GM12872 (cell line): ENCODE results near the gene OXCT2.

Experiments used
- TF ChIP-seq, protein P1 (sequence below): IDR thresholded peaks from 3 replicates; pipeline ENCODE4 v1.5.1; 2011; ENCODE audit warnings: low read depth, mild to moderate bottlenecking, low read length, moderate library complexity; ENCODE audit not compliant: insufficient read depth

OXCT2 gene

DNA sequence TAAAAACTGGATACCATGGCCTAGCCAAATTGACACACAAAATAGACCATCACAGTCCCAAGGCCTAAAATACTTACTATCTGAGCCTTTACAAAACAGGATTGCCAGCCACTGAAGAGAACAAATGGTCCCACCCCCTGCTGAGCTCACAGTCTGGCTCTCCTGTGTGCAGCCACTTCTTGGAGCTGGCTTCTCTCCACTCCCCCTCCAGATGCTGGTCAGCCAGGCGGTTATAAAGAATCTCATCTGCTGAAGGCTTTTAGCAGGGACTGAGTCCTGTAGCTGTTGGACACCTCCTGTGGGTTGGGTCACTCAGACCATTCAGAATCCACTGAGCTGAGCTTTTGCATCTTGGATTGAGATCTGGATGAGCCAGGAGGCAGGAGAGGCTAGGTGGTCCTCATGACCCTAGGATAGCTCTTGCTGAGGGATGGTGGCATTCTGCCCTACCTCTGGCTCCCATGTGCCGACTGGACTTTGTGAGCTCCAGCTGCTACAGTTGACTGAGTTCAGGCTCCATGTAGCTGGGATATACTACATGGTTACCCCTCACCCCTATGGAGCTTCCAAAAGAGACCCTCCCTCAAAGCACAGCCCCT, 16.1 kb downstream of the OXCT2 start:
- TF ChIP-seq, protein P1, sequence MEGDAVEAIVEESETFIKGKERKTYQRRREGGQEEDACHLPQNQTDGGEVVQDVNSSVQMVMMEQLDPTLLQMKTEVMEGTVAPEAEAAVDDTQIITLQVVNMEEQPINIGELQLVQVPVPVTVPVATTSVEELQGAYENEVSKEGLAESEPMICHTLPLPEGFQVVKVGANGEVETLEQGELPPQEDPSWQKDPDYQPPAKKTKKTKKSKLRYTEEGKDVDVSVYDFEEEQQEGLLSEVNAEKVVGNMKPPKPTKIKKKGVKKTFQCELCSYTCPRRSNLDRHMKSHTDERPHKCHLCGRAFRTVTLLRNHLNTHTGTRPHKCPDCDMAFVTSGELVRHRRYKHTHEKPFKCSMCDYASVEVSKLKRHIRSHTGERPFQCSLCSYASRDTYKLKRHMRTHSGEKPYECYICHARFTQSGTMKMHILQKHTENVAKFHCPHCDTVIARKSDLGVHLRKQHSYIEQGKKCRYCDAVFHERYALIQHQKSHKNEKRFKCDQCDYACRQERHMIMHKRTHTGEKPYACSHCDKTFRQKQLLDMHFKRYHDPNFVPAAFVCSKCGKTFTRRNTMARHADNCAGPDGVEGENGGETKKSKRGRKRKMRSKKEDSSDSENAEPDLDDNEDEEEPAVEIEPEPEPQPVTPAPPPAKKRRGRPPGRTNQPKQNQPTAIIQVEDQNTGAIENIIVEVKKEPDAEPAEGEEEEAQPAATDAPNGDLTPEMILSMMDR, result no peak

GRCh38 chr1:39754026-39754570, 17.1 kb downstream of the OXCT2 start:
- TF ChIP-seq, protein P1, result no peak

DNA sequence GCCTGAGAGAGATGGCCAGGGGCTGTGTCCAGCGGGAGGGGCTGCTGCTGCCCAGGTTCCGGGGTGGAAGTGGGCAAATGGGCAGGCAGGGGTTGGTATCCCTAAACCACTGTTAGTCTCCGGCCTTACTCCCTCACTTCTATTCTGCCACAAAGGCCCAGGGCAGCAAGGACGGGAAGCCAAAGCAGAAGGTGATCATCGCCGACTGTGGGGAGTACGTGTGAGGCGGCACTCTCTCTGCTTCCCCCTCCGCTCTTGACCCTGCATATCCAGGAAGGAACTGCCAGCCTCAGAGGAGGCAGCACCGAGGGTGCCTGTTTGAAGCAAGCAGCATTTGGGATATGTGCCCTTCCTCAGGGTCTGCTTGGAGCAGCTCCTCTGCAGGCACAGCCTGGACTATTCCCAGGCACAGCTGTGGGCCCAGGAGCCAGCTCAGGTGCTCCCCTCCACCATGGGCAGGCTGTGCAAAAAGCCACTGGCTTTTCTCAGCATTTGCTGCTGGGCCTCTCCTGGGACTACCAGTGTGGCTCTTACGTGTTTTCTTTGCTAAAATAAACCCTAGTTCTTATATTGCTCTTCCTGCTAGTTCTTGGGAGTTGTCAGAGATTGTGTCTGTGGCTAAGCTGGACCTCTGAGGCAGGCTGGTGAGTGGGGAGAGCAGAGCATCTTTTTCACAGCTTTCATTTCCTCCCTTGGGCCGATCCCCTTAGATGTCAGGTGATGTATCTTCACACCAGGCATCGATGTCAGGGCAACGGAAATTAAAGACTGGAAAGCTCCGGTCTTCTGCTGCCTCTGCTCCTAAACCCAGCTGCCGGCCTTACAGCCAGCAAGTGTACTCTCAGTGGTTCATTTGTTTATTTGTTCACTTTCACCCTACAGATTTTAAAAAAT, 17.8 kb downstream of the OXCT2 start:
- TF ChIP-seq, protein P1, result no peak

DNA sequence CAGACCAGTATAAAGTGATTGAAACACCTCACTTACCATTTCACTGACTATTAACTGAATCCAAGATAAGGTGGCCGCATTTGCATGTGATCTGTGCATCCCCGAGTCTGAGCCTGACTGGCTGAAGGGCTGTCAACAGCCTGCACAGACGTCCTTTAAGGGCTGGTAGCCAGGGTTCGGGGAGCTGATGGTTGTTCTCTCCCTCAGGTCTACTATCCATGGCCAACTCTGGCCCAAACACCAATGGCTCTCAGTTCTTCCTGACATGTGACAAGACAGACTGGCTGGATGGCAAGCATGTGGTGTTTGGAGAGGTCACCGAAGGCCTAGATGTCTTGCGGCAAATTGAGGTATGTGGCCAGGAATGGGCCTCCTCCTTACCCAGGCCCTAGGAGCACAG, 18.4 kb downstream of the OXCT2 start:
- TF ChIP-seq, protein P1, result no peak

- TF ChIP-seq, protein P1, result no peak
Observed at GRCh38 chr1:39751595-39751994, 19.6 kb downstream of the OXCT2 start.

- TF ChIP-seq, protein P1, result no peak
Observed at GRCh38 chr1:39745016-39745670, 26.0 kb downstream of the OXCT2 start.

DNA sequence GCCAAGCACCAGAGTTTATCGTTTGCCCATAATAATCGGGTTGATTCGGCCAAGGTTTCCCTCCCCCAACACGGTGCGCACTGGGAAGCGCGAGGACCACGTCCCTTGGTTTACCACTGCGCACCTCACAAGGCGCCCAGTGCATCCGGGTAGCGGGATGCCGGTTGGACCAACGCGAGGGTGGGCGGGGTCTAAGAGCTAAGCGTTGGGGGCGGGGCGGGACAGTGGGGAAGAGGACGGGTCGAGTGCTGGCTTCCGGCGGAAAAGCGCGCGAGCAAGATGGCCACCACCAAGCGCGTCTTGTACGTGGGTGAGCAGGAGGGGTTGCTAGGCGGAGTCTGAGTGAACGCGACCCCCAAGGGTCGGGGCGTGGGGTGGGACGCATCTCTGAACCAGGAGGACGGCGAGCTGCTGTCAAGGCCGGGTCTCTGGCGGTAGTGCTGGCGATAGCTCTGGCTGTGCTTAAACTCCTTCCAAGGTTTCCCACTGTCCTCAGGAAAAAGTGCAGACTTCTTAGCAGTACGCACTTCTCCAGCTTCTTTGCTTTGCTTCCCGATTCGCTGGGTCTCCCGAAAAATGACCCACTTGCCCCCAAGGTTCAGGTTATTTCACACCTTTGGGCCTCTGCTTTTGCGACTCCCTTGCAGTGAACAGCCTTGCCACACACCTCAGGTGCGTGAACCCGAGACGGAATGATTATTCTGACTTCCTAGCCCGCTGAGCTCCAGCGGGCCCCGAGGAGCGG, 32.4 kb downstream of the OXCT2 start, which contains the start of gene PPIE:
Gene PPIE, plus strand, starts transcription at position 261 of the 745 bp plus-strand sequence. Its CDS starts 19 bp downstream, at position 280.
- TF ChIP-seq, protein P1, result no peak
